ENCODE results near the gene ARTN.

The ARTN gene

DNA sequence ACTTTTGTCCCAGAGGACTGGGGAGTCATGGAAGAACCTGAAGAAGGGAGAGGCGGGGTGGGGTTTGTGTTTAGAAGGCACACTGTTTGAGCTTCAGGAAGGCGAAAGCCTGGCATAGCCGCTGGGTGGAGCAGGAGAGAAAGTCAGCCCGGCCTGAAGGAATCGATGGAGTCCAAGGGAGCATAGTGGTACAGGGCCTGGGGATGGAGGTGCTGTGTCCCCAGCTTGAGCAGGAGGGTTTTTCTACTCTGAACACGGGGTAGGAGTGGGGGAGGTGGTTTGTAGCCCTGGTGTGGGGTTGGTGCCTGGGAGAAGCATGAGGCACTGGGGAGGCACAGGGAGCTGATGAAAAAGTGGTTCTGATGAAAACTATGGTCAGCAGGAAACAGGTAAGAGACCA is 53.1 kb downstream of the ARTN start:
- no peak for DNase-seq (ENCODE audit: low read depth)

Measured in stimulated activated CD4-positive, alpha-beta T cell treated with anti-CD3 and anti-CD28 coated beads, Interleukin-2, amount 100 ng/mL, for 4 hours (primary cell).